GM21390 (cell line): Measurements from ENCODE around the gene KCNJ5.
"Not testable (repeated sequence)": the region's sequence is repeated elsewhere in the genome, so short reads cannot be mapped to it uniquely, and the experiment has no call there.

Experiments used
- ATAC-seq: cut with Tn5 transposase; IDR thresholded peaks from one replicate; pipeline ENCODE4 v1.9.1; 2021; ENCODE audit not compliant: unreplicated experiment

Gene KCNJ5

DNA sequence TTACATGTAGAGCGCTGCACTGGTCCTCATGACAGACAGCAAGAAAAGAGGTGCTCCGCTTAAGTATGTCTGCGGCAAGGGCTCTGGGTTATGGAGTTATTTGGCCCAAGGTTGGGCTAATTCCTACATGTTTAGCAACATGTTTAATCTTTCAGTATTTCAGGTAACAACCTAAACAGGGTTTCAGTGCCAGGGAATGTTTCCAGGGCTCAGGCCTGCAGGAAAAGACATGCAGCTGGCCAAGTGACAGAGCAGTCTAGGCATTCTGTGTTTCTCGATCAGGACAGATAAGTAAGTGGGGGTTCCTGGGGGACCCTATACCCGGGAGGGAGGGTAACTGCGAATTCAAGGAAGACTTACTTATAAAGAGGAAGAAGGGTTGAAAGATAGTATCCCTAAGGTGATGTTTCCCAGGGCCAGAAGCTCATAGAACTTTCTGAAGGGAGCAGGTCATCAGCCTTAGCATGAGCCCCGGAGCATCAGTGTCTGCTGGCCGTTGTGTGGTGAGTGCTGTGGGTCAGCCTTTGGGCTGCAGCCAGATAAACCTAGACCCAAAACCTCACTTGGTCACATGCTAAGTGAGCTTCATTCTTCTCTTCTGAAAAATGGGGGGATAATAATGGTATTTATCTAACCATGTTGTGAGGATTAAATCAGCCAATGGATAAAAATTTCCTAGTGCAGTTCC lies 18.4 kb downstream of the KCNJ5 start:
- ATAC-seq = no peak

DNA sequence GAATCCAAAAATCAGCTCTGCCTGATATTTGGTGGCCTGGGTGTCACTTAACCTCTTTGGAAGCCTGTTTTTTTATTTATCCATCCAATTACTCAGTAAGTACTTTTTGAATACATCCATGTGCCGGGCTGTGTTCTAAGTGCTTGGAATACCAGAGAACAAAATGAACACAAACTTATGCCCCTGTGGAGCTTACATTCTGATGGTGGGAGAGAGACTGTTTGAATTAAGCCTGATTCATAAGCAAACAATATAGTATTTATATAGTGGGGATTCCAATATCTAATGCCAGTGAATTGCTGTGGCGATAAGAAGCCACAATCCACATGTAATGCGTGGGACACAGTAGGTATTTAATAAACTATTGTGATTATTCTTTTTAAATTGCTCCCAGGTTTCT lies 19.4 kb downstream of the KCNJ5 start:
- no peak for ATAC-seq

DNA sequence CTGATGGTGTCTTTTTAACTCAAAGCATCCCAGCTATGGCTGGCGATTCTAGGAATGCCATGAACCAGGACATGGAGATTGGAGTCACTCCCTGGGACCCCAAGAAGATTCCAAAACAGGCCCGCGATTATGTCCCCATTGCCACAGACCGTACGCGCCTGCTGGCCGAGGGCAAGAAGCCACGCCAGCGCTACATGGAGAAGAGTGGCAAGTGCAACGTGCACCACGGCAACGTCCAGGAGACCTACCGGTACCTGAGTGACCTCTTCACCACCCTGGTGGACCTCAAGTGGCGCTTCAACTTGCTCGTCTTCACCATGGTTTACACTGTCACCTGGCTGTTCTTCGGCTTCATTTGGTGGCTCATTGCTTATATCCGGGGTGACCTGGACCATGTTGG lies 20.1 kb downstream of the KCNJ5 start:
- no peak for ATAC-seq

DNA sequence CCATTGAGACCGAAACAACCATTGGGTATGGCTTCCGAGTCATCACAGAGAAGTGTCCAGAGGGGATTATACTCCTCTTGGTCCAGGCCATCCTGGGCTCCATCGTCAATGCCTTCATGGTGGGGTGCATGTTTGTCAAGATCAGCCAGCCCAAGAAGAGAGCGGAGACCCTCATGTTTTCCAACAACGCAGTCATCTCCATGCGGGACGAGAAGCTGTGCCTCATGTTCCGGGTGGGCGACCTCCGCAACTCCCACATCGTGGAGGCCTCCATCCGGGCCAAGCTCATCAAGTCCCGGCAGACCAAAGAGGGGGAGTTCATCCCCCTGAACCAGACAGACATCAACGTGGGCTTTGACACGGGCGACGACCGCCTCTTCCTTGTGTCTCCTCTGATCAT lies 20.5 kb downstream of the KCNJ5 start:
- ATAC-seq = no peak

DNA sequence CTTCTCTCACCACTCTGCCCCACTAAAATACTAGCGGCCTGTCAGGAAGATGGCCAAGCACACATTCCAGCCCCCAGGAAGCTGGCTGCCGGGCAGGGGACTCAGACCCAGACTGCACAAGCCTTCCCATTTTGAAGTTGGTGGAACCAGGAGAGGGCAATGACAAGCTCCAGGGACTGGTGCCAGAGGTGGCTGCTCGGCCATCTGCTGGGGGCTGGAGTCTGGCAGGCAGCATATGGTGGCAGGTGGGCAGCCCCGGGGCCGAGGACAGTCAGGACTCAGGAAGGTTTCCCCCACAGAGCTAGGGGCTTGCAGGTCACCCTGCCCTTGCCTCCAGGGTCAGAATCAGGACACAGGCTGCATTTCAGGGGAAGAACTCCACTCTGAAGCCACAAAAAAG lies 22.6 kb downstream of the KCNJ5 start:
- ATAC-seq = no peak

DNA sequence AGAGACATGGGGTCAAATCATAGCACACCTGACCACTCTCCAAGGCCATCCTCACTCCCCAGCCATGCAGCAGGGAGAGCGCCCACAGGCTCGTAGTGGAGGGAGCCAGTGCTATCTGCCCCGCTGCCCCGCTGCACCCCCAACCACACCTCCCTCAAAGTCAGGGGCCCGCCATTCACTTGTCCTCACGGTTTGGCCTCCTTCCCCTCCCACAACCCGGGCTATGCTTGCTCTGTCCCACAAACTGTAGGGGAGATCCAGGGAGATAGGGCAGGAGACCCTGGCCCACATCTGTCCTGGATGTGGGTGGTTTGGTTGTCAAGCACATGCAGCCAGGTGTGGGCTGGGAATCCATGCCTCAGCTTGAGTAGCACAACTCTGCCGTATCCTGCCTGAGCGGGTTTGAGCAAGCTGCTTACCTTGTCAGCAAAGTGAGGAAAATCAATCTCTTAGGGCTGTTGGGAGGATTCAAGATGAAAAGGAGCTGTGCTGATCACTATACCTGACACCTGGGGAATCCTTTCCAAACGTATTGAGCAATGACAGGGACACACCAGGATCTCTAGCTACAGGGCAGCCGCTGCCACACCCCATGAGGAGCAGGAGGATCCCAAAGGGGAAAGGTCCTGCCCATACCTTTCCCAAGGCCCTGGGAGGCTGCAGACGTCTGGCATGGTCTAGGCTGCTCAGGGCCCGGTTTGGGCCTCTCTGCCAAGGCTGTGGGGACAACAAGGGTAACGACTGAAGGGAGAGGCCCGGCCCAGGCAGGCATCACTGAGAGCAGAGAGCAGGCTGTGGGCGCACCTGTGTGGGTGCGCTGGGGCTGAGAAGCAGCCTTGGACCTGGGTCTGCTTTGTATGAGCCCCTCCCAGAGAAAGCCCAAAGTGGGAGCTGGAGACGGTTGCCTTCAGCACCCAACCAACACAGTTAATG lies 23.3 kb downstream of the KCNJ5 start:
- no peak for ATAC-seq

DNA sequence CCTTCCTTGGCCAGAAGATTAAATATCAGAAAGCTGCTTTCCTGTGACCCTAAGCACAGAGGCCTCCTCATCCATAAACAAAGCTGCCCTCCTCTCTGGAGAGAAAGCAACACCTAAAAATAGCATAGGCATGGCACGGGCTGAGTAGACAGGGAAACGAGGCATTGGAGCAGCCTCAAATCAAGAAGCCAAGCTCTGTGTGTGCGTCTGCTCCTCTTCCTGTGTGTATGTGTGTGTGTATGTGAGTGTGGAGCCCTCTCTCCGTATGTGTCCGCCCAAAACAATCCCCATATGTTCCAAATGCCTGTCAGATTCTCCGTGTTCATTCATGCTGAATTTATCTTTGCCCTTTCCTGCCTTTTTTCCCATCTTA lies 24.0 kb downstream of the KCNJ5 start:
- ATAC-seq = no peak

DNA sequence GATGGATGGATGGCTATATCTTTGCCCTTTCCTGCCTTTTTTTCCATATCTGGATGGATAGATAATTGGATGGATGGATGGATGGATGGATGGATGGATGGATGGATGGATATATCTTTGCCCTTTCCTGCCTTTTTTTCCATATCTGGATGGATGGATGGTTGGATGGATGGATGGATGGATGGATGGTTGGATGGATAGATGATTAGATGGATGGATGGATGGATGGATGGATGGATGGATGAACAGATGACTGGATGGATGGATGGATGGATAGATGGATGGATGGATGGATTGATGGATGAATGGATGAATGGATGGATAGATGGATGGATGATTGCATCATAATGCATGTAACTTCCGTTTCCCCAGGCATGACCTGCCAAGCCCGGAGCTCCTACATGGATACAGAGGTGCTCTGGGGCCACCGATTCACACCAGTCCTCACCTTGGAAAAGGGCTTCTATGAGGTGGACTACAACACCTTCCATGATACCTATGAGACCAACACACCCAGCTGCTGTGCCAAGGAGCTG lies 24.9 kb downstream of the KCNJ5 start:
- no peak for ATAC-seq

DNA sequence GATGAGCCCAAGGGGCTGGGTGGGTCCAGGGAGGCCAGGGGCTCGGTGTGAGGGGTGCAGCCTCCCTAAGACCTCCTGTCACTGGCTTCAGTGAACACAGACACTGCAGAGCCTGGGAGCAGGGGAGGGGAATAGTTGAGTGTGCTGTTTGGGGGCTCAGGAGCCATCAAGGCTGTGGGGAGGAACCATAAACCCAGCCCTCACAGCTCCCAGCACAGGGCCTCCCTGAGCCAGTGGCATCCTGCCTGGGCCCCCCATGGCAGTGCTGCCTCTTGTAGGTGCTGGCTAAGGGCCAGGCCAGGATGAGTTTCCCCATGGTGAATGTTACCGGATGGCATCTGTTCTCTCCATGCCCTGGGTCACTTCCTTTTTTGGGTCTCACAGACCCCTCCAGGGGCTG lies 25.5 kb downstream of the KCNJ5 start:
- ATAC-seq = no peak

DNA sequence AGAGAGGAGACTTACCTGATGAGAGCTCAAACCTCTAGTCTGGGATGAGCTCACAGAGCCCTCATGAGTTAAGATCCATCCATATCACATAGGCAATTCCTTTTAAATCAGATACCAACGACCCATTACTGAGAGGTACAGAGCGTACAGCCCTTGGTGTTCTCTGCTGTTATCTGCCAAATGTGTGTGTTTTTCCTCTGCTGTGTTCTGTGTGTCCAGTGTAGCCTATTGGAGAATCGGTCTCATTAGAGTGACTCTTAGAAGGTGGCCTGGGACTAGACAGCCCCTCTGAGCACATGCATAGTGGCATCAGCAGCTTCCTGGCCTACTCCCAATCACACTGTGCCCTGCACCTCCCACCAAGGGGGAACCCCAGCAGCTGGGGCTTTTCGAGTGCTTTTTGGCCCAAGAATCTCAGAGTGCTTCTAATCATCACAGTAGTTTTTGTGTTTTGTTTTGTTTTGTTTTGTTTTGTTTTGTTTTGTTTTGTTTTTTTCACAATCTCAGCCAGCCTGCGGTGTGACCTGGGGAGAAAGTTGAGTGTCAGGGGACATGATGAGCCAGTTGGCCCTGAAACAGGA lies 26.1 kb downstream of the KCNJ5 start:
- peak; percentile 51 for ATAC-seq

DNA sequence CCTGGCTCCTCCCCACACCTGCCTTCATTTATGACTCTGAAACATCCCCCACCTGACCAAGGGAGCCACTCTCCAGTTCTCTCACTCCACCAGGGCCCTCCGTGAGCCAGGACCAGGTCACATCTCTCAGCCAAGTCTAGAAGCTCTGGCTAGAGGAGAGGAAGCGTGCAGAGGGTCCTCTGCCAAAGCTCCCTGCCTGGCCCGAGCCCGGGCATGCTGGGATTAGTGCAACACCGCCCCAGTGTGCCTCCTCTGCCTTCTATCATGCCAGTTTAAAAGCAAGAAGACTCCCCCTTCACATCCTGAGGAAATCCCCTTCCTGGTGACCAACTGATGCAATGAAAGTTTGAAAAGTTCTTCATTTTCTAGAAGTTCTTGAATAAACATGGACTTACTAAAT lies 28.1 kb downstream of the KCNJ5 start:
- ATAC-seq = no peak

DNA sequence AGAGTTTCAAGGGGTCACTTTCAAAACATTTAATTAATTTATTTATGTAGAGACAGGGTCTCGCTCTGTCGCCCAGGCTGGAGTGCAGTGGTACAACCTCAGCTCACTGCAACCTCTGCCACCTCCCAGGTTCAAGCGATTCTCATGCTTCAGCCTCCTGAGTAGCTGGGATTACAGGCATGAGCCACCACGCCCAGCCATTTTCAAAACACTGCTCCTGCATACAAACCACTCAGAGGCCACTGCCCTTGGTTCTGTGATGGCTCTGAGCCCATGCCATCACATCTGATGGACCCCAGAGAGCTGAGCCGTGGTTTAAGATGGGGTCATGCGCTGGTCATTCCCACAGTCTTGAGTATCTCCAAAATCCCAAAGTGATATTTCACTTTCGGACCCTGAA lies 28.5 kb downstream of the KCNJ5 start:
- not testable (repeated sequence) for ATAC-seq

DNA sequence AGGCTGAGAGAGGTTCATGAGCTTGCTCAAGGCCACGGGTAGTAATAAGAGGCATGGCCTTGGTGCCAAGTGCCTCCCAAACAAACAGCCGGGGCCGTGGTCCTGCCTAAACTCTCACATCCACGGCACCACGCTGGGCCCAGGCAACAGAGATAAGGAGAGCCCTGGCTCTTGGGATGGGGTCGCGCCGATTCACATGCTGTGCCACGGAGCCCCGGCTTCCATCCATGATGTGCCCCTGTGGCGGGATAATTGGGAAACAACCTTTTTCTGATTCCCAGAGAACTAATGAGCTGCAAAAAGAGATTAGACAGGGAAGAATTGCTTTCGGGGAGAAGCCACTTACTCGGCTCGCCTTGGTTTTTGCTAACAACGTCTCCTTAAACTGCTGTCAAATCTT lies 29.5 kb downstream of the KCNJ5 start:
- ATAC-seq = no peak

DNA sequence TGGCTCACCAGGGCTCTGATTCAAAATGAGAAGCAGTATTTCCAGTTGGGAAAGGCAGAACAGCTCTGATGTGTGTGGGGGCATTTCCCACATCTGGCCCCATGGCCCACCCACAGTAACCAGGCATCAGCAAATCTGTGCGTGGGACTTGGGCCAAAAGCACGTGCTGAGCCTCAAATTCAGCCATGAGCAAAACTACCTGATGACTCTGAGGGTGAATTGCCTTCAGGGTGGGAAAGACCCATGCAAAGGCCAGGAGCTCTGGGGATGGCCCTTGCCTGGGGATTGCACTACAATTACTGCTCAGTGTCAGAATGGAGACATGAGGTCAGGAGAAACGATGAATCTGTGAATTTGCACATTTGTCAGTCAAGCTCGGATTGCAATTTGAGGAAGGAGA lies 30.6 kb downstream of the KCNJ5 start:
- no peak for ATAC-seq

DNA sequence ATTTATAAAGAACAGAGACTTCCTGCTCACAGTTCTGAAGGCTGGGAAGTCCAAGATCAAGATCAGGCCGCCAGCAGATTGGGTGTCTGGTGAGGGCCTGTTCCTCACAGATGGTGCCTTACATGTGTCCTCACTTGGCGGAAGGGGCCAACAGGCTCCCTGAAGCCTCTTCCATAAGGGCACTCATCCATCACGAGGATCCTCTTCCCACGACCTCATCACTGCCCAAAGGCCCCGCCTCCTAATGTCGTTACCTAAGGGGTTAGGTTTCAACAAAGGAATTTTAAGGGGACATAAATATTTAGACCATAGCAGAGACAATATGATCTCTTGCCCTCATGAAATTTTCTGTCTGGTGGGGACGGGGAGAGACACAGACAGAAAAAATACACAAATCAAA lies 32.9 kb downstream of the KCNJ5 start:
- ATAC-seq = no peak

DNA sequence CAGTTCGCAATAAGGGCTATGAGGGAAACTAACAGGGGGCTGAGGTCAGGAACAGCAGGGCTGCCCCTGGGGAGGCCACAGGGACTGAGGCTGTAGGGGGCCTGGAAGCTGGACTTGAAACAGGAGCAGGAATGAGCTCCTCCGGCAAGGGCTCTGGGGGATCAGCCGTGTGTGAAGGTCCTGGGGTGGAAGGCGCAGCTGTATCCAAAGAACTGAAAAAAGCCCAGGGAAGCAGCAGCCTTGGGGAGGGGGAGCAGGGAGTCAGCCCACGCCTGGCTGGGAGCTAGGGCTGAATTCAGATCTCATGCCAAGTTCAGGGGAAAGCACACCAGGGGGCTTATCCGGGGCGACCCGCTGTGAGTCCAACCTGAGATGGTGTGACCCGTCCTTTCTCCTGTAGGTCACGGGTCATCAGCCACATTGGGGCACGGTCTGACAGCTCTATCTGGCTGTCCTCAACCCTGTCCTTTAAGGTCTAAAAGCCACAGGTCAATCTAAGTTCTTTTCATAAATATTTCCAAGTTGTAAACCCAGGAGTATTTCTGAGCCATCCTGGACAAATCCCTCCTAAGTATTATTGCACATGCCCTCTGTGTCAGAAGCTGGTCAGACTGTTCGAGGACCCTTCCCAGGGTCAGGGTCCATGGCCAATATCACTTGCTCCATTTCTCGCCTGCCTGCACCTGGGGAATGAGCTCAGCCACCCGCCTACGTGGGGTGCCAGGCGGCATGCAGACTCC lies 33.5 kb downstream of the KCNJ5 start:
- no peak for ATAC-seq

DNA sequence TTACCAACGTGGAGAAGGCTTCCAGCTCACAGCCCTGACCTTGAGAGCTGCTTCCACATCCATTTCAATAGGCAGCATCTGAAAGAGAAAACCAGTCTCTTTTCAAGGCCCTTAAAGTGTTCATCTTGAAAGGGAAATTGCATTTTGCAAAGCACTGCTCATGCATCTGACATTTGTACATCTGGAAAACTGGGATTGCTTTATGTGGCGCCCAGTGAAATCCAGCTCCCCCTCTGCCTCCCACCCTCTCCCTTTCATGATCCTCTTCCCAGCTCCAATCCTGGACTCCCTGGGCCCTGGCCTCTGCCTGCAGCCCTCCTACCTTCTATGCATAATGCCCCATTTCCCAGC lies 34.1 kb downstream of the KCNJ5 start:
- no peak for ATAC-seq

DNA sequence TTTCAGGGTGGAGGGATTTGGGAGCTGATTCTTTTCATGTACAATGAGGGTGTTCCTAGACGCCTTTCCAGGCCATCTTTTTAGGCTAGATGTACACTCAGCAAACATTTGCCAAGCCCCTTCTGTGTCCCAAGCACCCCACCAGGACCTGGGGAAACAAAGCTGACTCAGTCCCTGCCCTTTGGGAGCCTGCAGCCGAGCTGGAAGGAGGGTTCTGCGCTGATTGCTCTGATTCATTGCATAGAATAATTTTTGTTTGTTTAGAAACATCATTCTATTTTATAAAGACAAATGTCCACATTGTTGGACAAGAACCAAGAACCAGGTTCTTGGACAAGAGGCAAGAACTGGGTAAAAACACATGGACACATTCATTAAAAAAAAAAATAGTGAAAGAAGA lies 34.8 kb downstream of the KCNJ5 start:
- no peak for ATAC-seq

DNA sequence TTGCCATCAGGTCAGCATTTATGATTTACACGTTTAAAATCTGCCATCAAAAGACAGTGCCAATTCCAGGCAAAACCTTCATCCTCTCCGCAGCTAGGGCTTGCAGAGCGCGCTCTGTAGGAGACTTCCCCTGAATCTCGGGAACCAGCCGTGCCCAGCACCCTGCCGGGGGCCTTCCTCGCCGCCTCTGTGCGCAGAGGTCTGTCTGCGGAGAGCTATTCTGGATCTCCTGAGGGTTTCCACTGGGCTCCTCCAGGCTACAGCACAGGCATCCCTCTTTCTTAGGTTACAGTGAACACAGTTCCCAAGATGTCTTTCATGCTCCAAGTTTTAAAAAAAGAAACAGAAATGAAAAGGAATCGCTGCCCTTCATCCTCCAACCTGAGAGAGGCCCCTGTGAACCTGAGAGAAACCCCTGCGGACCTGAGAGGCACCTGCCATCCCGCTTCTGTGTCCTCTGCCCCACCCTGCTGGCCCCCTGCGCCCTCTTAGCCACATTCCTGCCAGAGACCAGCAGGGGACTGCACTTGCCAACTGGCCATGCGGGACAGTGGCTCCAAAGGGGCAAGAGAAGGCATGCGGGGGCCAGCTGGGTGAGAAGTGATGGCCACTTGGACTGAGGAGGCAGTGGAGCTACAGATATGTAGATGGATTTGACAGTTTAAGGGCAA lies 35.4 kb downstream of the KCNJ5 start:
- no peak for ATAC-seq

DNA sequence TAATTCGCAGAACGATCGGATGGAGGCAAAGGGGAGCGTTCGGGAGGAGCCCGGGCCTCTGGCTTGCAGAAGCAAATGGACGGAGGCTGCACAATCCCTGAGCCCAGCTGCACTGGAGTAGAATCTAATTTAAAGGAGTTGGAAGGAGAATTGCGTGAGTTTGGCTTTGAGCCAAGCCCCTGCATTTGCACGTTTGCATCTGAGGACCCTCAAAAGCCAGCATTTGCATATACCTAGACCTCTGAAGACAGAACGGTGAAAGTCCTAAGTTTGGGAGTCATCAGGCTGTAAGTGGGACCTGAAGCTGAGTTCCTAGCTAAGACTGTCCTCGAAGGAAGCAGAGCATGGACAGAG lies 35.9 kb downstream of the KCNJ5 start:
- no peak for ATAC-seq
